EH (cell line): Measurements from ENCODE around the gene TIMP4.

ENCODE experiments used
- DNase-seq: peaks from one replicate; pipeline ENCODE4 v3.0.0-alpha.2; 2015; ENCODE audit warnings: low read depth

TIMP4 gene

DNA sequence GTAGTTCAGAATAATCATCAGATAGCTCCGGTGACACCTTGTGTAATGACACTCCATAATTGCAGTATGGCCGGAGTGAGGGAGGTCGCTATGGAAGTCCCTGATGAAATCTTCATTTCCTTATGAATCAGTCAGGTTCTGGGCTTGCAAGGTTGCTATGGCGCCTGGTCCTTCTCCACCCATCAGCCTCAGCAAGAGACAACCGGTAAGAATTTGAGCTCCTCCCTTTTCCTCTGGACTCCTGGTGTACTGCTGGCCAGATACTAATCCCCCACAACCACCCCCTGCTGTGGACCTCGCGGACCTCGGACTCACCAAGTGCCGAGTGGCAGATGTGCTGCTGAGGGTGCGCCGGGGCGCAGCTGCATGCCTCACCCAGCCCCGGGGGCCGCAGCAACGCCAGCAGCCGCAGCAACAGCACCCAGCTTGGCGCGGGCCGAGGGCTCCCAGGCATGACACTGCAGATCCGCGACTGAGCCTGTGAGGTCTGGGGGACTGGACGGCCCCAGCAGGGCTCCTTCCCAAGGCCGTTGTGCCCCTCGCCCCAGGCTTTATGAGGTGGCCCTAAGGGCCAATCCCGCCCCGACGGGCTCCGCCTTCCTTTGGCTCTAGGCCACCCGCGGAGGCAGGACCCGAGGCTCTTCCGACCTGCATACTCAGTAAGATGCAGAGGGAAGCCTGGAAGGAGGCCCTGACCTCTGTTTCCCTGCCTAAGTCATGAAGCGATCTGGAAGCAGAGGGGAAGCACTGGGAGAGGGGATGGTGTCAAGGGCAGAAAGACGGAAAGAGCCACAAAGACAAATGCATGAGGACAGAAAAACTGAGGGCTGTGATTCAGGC lies at the start of gene TIMP4:
Gene TIMP4, minus strand, starts transcription at position 526 of the 840 bp plus-strand sequence. Its CDS starts 72 bp downstream, at position 454.
- peak; percentile 65 for DNase-seq

DNA sequence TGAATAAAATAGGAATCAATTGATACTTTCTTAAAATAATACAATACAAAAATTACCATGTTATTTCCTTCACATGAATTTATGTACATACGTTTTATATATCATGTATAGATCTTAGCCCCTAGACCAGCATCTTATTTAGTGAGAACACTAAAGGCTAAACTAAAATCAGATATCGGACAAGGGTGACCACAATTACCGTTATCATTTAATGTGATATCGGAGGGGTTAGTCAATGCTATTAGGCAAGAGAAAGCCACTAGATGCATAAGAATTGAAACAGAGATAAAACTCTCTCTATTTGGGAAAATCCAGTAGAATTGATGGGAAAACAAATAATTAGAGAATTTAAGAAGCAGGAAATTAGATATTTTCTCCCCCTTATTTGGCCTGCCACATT lies 46.5 kb upstream of the TIMP4 start:
- no peak for DNase-seq

DNA sequence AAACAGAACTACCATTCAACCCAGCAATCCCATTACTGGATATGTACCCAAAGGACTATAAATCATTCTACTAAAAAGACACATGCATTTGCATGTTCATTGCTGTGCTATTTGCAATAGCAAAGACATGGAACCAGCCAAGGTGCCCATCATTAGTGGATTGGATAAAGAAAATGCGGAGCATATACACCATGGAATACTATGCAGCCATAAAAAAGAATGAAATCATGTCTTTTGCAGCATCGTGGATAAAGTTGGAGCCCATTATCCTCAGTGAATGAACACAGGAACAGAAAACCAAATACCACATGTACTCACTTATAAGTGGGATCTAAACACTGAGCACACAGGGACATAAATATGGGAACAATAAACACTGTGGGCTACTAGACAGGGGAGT lies 43.1 kb upstream of the TIMP4 start:
- DNase-seq: no peak

DNA sequence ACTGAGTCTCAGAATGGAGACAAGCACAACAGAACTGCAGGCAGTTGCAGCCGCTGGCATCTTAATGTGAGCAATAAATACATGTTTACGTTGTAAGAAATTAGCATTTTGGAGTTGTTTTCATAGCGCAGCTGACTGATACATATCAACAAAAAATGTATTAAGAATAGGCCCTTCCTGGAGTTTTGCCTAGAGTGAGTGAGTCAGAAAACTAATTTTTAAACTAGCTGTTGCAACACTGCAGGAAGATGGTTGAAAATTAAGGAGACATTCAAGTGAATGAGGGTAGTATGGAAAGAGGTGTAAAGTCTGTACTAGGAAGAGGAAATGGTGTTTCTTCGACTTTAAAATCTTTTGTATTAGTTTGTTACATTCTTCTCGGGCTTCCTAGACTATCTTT lies 39.6 kb upstream of the TIMP4 start:
- peak; percentile 83 for DNase-seq

DNA sequence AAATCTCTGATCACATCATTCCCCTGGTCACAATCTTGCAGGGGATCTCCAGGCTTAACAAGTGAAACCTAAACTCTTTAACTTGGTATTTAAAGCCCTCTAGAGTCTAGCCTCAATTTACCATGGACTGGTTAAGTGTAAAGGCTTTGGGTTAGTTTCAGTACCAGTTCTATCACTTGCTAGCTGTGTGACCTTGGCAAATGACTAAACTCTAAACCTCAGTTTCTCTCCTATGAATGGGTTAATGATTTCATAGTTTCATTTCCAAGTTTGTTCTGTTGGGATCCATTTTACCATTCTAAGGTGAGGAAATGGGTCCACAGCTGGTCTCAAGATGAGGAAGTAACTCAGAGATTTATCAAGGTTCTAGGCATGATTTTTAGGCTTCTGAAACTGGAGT lies 38.8 kb upstream of the TIMP4 start:
- no peak for DNase-seq

DNA sequence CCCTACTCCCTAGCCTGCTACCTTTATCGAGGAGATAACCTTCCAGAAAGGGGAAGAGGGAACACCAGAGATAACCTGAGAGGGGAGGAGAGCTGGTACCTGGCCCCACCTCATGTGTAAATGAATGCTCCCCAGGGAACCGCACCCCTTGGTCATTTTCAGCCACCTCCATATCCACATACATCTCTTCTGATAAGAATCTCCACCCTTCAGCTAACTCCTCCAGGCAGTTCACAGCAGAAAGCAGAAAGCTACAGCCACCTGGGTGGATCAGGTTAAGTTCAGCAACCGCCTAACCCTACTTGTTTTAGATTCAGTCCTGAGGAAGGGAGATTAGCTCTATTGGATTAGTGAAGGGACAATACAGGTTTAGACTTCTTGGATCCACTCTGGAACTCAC lies 38.0 kb upstream of the TIMP4 start:
- DNase-seq: no peak

DNA sequence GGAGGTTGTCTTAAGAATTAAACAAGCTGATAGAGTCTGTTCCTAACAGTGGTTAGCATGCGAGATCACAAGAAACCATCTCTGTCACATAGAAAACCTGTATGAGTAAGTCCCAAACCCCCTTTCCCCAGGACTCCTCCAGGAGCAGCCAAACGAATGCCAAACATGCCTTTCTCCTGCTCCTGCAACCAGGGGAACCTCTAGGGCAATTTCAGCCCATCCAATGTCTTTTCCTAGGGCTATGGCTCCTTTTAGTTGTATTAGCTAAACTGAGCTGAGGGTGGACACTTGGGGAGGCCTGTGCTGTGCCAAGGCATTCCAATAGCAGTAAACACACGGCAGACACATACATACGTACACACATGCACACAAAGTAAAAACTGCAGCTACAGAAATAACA lies 36.5 kb upstream of the TIMP4 start:
- DNase-seq: peak; percentile 39

DNA sequence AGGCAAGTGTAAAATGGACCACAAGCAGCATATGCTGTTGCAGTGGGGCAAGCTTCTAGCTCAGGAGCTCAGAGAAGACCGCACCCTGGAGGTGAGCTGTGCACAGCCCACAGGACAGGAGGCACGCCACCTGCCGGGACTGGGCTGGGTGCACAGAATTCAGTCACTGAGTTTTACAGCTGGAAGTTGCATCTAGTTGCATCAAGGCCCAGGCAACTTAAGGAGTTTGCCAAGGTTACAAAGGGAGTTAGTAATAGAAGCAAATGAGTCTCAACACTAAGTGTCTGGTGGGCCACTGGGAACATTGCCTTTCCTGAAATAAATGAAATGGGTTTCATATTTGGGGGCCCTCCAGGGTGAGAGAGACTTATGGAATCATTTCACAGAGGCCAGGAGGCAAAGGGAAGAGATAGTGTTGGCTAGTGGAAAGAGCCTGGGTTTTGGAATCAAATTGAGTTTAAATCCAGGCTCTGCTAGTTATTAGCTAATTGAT lies 36.0 kb upstream of the TIMP4 start:
- peak; percentile 17 for DNase-seq

DNA sequence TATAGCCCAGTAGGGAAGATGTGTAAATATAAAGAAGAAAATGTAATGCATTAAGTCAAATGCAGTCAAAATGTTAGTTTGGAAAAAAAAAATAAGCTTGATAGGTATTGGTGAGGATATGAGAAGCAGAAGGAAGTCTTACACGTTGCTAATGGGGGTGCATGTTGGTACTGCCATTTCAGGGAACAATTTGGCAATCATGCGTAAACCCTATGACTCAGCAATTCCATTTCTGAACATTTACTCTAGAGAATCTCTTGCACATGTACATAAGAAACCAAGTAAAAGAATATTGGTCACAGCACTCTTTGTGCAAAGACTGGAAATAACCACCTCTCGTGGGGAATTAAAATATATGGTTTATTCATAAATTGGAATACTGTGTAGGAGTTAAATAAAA lies 35.5 kb upstream of the TIMP4 start:
- peak; percentile 82 for DNase-seq

DNA sequence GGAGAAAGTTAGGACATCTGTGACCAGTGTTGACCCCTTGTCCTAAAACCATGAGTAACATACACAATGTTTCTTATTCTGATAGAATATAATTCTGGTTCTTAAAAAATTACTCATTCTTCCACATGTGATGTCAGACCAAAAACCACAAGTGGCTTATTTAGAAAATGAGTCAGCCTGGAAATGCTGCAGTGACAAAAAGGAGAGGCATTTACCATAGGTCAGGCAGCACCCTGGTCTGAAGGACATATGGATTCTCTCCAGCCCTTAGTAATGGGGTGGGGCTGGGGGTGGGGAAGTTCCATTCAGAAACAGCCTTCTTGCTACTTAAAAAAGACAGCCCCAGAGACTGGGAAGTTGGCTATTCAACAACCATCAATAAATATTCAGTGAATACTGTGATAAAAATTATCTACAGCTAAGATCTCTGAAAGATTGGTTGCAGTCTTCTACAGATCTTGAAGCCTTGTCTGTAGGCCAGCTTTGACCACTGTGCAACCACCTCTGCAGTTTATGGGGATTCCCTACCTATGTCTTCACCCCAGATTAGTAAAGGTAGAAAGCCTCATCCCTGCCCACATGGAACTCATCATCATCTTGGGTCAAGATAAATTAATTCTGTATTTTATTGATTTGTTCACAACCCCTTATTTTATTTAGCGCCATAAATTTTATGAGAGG lies 34.9 kb upstream of the TIMP4 start:
- DNase-seq: peak; percentile 99

DNA sequence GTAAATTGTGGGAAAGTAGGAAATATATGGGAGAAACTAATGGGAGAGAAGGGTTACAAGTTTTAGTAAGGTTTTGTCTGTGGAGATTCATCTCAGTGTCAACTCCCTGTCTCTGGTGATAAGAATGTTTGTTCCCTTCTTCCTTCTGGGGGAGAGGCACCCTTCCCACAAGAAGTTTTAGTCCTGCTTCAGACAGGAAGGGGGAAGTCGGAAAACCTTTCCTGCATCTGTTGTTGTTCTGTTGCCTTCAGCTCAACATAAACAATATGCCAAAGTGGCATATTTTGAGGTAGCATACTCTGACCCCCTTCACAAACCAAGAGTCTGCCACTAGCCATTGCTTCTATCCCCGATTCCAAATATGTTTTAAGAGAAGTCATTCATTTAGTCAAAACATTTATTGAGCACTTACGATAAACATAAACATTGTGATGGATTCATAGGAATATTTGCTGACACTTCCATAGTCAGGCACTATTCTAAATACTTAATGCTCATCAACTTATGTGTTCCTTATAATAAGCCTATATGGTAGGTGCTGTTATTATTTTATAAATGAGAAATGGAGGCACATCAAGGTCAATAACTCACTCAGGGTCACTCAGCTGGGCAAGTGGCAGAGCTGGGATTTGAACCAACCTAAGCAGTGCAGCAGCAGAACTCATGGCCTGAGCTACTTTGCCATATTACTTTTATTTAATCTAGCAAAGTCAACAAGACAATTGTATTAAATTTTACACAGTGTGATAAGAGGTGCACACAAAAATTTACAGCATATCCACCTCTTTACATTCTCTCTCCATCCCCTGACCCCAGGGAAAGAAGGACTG lies 34.2 kb upstream of the TIMP4 start:
- no peak for DNase-seq

DNA sequence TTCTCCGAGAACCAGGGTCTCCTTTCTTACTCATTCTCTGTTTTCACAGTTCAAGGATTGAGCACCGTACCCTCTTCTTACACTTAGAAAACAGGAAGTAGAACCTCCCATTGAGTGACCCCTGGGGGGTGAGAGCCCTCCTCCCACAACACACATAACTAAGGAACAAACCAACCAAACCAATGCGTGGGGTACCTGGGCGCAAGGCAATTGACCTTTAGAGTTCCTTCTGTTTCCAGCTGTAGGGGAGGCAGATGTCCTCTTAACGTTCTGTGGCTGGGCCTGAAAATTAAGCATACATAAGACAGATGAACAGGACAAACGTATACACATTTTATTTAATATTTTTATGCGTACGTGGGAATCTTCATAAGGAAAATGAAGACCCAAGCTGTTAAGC lies 33.5 kb upstream of the TIMP4 start:
- DNase-seq: no peak

DNA sequence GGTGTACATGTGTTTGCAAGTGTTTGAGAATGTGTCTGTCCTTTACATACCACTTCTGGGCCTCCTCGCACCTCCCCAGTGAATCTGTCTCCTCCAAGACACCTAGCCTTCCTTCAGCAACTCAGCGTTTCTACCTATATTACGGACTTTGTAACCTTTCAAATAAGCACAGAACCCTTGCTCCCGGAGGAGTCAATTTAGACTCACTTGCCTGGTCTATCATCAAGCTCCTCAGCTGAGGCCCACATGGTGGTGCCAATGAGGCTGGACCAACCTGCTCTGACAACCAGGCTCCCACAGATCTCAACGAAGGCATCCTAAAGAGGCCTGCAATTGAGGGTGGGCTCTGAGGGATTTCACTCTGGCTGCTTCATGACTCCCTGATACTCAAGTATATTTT lies 32.8 kb upstream of the TIMP4 start:
- DNase-seq: no peak

DNA sequence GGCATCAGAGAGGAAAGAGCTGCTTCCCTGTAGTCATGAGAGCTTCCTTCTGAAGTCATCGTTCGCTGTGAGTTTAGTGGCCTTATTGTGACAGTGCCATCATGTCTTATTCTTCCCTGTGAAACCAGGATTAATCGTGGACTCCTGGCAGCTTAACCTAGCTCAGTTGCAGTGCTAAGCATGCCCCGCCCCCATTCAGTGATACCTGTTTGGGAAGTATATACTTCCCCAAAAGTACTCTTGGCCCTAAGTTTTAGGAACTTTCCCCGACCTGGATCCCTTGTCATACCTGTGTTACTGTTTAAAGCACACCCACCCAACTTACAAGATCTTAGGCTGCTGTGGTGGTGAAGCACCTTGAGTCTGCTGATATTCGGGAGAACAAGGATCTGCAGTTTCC lies 32.1 kb upstream of the TIMP4 start:
- DNase-seq: no peak

DNA sequence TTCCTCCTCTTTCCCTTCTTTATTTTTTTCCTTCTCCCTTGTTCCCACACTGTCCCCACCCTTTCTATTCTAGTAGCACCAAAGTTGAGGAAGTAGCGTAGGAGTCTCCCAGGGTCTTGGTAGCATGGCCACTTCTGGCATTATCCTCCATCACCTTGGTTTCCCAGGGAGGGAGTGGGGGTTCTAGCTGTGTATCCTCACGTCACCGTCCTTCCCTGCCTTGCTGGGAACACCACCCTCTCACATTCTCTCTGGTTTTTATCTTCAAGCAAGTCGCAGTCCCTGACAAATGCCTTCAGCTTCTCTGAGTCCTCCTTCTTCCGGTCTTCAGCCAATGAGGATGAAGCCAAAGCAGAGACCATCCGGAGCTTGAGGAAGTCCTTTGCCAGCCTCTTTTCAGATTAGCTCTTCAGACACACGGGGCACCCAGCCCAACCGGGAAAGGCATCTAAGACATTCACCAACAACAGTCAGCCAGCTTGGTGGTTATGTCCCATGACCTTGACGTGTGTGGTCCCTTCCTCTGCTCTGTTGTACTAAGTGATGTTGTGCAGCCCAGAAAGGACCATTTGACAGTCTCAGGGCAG lies 31.6 kb upstream of the TIMP4 start:
- DNase-seq: no peak

DNA sequence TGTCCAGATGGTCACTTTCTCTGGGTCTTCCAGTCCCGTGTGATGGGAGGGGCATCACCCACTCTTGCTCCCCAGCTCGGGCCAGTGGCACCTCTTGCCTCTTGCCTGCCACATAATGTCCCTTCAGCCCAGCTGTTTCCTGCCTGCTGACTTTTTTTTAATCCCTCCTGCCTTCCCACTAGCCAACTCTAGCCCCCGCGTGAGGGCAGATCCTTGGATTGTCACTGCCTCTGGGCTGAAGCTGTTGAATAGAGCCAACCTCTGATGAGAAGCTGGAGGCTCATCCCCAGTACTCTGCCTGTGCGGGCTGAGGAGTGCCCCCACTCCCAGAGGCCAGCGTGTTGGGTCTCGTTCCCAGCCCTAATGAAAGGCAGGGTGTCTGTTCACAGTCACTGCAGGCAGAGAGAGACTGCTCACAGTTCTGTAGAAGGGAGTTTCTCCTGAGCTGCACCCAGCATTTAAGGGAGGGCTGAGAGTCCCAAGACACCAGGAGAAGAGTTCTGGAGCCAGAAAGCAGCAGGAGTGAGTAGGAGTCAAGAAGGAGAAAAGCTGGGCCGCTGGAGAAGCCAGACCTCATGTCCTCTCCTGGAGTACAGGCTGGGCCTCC lies 30.1 kb upstream of the TIMP4 start:
- no peak for DNase-seq

DNA sequence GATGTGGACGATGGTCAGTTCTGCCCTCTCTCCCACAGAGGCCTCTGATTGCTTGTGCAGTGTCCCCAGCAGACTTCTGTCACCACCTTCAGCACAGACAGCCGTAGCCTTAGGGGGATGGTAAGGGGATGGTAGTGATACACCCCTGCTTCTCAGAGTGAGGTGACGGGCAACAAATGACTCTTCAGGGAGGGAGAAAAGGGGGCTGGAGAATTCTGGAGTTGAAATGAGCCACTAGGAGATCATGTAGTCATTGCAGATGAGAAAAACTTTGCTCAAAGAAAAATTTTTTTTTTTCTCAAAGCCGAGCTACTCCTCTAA lies 29.6 kb upstream of the TIMP4 start:
- DNase-seq: no peak

DNA sequence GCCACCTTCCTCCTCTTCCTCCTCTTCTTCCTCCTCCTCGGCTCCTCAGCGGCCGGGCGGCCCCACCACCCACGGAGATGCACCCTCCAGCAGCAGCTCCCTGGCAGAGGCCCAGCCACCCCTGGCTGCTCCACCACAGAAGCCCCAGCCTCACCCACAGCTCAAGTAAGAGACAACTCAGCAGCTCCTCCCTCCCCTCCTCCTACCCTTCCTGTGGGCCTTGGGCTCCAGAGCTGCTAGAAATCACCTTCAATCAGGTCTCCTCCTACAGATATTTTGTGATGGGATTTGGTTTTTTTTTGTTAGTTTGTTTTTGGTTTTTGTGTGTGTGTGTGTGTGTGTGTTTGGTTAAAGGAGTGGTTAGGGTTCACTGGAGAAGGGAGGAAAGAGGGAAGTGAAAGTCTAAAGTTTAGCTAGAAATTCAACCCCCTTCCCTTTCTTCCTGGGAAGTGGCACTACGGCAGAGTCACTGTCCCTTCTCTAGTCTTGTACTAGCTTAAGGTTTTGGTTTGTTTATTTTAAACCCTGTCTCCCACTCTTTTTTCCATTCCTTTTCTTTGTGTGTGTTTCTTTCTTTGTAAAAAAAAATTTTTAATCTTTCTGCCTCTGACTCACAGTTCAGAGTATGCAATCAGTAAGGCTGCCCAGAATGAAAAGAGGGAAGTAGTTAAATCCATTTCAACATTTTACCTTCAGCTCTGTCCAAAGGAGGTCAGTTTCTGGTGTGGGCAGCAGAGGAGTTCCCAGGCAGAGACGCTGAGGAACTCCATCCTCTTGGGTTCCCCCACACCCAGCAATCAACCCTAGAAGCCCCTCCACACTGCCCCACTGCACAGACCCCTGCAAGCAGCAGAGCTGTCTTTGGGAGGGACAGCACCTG lies 29.0 kb upstream of the TIMP4 start:
- DNase-seq: peak; percentile 76

DNA sequence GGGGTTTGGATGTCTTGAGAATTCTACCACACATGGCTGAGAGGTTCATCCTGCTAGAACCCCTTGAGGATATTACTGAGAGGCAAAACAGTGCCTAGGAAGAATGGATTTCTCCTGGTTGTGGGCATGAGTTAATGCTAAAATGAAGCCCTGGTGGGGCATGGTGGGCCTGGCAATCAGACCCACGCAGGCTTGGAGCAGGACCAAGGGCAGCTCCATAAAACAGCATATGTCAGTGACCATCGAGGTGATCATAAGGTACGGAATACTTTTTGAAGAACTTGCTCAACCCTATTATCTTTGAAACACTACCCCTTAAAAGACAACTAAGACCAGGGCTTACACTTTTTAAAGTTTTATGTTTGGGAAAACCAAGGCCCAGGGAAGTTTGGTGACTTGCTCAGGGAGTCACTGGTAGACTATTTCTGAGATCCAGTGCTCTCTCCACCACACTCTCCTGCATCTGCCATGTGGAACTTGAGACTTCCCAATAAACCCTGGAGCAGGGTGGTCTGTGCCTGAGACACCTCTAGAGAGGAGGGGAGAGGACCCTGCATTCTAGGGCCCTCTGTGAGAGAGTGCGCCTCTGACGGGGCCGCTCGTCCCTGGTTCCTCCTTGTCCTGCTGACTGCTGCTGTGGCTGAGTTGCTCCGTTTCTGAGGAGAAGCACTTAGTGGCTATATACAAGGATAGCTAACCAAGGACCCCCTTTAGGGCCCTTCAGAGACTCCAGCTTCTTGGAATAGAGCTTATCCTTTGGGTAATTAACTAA lies 28.0 kb upstream of the TIMP4 start:
- DNase-seq: no peak

DNA sequence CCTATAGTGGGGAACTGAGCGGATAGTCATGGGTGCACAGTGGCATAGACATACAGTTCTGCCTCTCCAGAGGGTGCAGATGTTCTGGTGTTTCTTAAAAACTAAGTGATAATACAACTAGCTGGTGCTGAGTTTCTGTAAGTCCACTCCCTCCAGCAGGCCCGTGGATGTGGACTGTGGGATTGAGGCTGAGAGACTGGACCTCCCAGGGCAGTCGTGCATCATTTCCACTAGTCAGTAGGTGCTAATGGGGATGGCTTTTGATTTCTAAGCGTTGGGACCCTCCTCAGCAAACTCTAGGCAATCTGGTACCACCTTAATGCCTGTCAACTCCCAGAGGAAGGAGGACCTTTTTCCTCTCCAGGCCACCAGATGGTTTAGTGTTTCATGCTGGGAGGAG lies 27.3 kb upstream of the TIMP4 start:
- no peak for DNase-seq
